Esophagus squamous epithelium (tissue), 4 donors: ENCODE measurements around the gene ITGA11.

Experiments
- CTCF ChIP-seq, 6 experiments: fragments of 450-650 bp in 4 of 6; fragments of 200-600 bp in 2 of 6; sonication (generic) in 2 of 6; IDR thresholded peaks; one replicate each; pipeline ENCODE4 v1.5.1; 2016 to 2019; ENCODE audit warnings: antibody characterized with exemption in 6 of 6, mild to moderate bottlenecking in 4 of 6, moderate library complexity in 4 of 6
- POLR2A ChIP-seq, 4 donors: fragments of 450-650 bp; IDR thresholded peaks; one replicate each; pipeline ENCODE4 v1.6.1; 2017; ENCODE audit warnings: antibody characterized with exemption in 4 of 4, mild to moderate bottlenecking in 4 of 4, moderate library complexity in 3 of 4

- TF ChIP-seq CTCF (IDR thresholded peaks at IDR 0.05) (no peak), POLR2A (IDR thresholded peaks at IDR 0.05) (no peak)
Observed at GRCh38 chr15:68300115-68300940, 131.6 kb downstream of the ITGA11 start.
